CD4-positive, alpha-beta memory T cell (primary cell): ENCODE measurements around the gene OPN1LW. TPM values are rescaled to one million over a fixed set of nuclear protein-coding genes. Genes with fewer than 3 reads are reported as not detected.
"Not testable (repeated sequence)": the region's sequence is repeated elsewhere in the genome, so short reads cannot be mapped to it uniquely, and the experiment has no call there.

Experiments used
- CTCF ChIA-PET: fragments of 350-600 bp; sonication (Branson Sonifier 250); formaldehyde crosslinking; loops from one replicate; lab custom pipeline; 2021; ENCODE audit warnings: inconsistent platforms; ENCODE audit not compliant: partially characterized antibody; lab: Charles Lee
- POLR2A ChIA-PET: fragments of 350-600 bp; sonication (Branson Sonifier 250); formaldehyde crosslinking; loops from one replicate; lab custom pipeline; 2021; ENCODE audit not compliant: partially characterized antibody; lab: Charles Lee
- DNase-seq, 5 donors: peaks; one replicate each; pipeline versions ENCODE4 v3.0.0 to v3.0.0-alpha.2; 2020 to 2022; ENCODE audit warnings: mixed read lengths in 1 of 5
- H3K27ac ChIP-seq: one replicate; pipeline ENCODE4 v1.7.0; 2013; ENCODE audit warnings: low read depth, low read length
- H3K27me3 ChIP-seq: 2 replicates; pipeline ENCODE4 v1.7.0; 2013; ENCODE audit warnings: mild to moderate bottlenecking, low read length, moderate library complexity; ENCODE audit not compliant: insufficient read depth
- H3K36me3 ChIP-seq: 2 replicates; pipeline ENCODE4 v1.7.0; 2013; ENCODE audit warnings: mild to moderate bottlenecking, low read length, moderate library complexity; ENCODE audit not compliant: insufficient read depth
- H3K4me1 ChIP-seq: 2 replicates; pipeline ENCODE4 v1.7.0; 2013; ENCODE audit warnings: mild to moderate bottlenecking, low read length, moderate library complexity; ENCODE audit not compliant: insufficient read depth
- H3K4me3 ChIP-seq, 2 donors: one replicate each; pipeline ENCODE4 v1.7.0; 2013; ENCODE audit warnings: low read length in 2 of 2, mild to moderate bottlenecking in 1 of 2
- H3K9me3 ChIP-seq, 2 donors: one replicate each; pipeline ENCODE4 v1.7.0; 2013; ENCODE audit warnings: low read length in 2 of 2, control low read depth in 1 of 2; ENCODE audit not compliant: control insufficient read depth in 1 of 2
- H3K27ac Mint-ChIP-seq, 7 donors: one replicate each; pipeline ENCODE4 v1.8.0; 2020 to 2021; ENCODE audit warnings: mixed read lengths in 7 of 7, mild to moderate bottlenecking in 6 of 7, inconsistent platforms in 3 of 7, moderate library complexity in 3 of 7
- H3K27me3 Mint-ChIP-seq, 2 donors: one replicate each; pipeline ENCODE4 v1.8.0; 2020 to 2021; ENCODE audit warnings: mixed read lengths in 2 of 2
- H3K36me3 Mint-ChIP-seq, 2 donors: one replicate each; pipeline ENCODE4 v1.8.0; 2020 to 2021; ENCODE audit warnings: mixed read lengths in 2 of 2, inconsistent platforms in 1 of 2, mild to moderate bottlenecking in 1 of 2
- H3K4me1 Mint-ChIP-seq, 4 donors: one replicate each; pipeline ENCODE4 v1.8.0; 2020 to 2021; ENCODE audit warnings: mixed read lengths in 4 of 4, mild to moderate bottlenecking in 1 of 4
- H3K4me3 Mint-ChIP-seq, 8 donors: one replicate each; pipeline ENCODE4 v1.8.0; 2020 to 2021; ENCODE audit warnings: mixed read lengths in 8 of 8, mild to moderate bottlenecking in 7 of 8, moderate library complexity in 6 of 8, inconsistent platforms in 3 of 8
- H3K9me3 Mint-ChIP-seq, 8 donors: one replicate each; pipeline ENCODE4 v1.8.0; 2020 to 2021; ENCODE audit warnings: mixed read lengths in 8 of 8, mild to moderate bottlenecking in 5 of 8, inconsistent platforms in 3 of 8, moderate library complexity in 1 of 8
- intact Hi-C: fragments of 100-400 bp; cut with micrococcal nuclease; formaldehyde crosslinking; loops from one replicate; pipeline ENCODE4 v1.15.1; 2023
- polyA plus RNA-seq, 2 donors: library from polyadenylated mRNA; unstranded; fragments of 300-500 nt; fragmentation: Illumina TruSeq; gene quantifications; one replicate each; pipeline ENCODE4 v1.2.3, GENCODE V29; 2021
- total RNA-seq, 2 experiments: library from RNA; stranded (reverse); gene quantifications; one replicate each; pipeline ENCODE4 v1.2.3, GENCODE V29; 2021

OPN1LW gene
- total and polyA plus RNA-seq, 4 experiments from 2014 or later: not detected

GRCh38 chrX:154164902-154165301 is 20.9 kb downstream of the OPN1LW start:
- H3K36me3 Mint-ChIP-seq, H3K27me3 ChIP-seq, H3K4me1 ChIP-seq, POLR2A ChIA-PET, H3K4me3 ChIP-seq, CTCF ChIA-PET, intact Hi-C loops, H3K4me3 Mint-ChIP-seq, H3K9me3 Mint-ChIP-seq, H3K36me3 ChIP-seq, DNase-seq, H3K27me3 Mint-ChIP-seq, H3K9me3 ChIP-seq, H3K27ac ChIP-seq, H3K27ac Mint-ChIP-seq, H3K4me1 Mint-ChIP-seq: not testable (repeated sequence)

- H3K36me3 ChIP-seq, H3K27ac Mint-ChIP-seq, H3K27me3 ChIP-seq: not testable (repeated sequence)
Observed at GRCh38 chrX:154168384-154168783, 24.3 kb downstream of the OPN1LW start.

GRCh38 chrX:154172535-154172943 is 28.5 kb downstream of the OPN1LW start:
- H3K27ac Mint-ChIP-seq, H3K4me1 ChIP-seq, POLR2A ChIA-PET, DNase-seq, H3K4me1 Mint-ChIP-seq, H3K27me3 Mint-ChIP-seq, intact Hi-C loops, H3K27ac ChIP-seq, H3K27me3 ChIP-seq, H3K36me3 Mint-ChIP-seq, H3K4me3 ChIP-seq, H3K4me3 Mint-ChIP-seq, H3K9me3 Mint-ChIP-seq, H3K9me3 ChIP-seq, H3K36me3 ChIP-seq, CTCF ChIA-PET: not testable (repeated sequence)

More at GRCh38 chrX:154168384-154168783, 24.3 kb downstream of the OPN1LW start:
- H3K27ac ChIP-seq, H3K27me3 Mint-ChIP-seq, DNase-seq, H3K36me3 Mint-ChIP-seq, H3K4me3 ChIP-seq, H3K4me1 ChIP-seq, POLR2A ChIA-PET, CTCF ChIA-PET, intact Hi-C loops, H3K4me1 Mint-ChIP-seq, H3K9me3 Mint-ChIP-seq, H3K9me3 ChIP-seq, H3K4me3 Mint-ChIP-seq: not testable (repeated sequence)

- DNase-seq, H3K36me3 Mint-ChIP-seq, H3K27me3 Mint-ChIP-seq, H3K4me3 Mint-ChIP-seq, H3K9me3 Mint-ChIP-seq, H3K4me1 ChIP-seq, POLR2A ChIA-PET, H3K27ac ChIP-seq, CTCF ChIA-PET, H3K9me3 ChIP-seq, H3K4me3 ChIP-seq, H3K27me3 ChIP-seq, H3K27ac Mint-ChIP-seq, intact Hi-C loops, H3K4me1 Mint-ChIP-seq, H3K36me3 ChIP-seq: not testable (repeated sequence)
Observed at GRCh38 chrX:154174356-154174755, 30.3 kb downstream of the OPN1LW start.

GRCh38 chrX:154182296-154182695 is 38.3 kb downstream of the OPN1LW start, which contains the start of gene OPN1MW:
Gene OPN1MW, plus strand, starts transcription at chrX:154182596. Its CDS starts 82 bp downstream, at chrX:154182678.
- H3K4me3 ChIP-seq, H3K9me3 Mint-ChIP-seq, H3K27me3 Mint-ChIP-seq, H3K9me3 ChIP-seq, H3K4me1 ChIP-seq, POLR2A ChIA-PET, H3K27ac ChIP-seq, H3K4me3 Mint-ChIP-seq, H3K27me3 ChIP-seq, DNase-seq, H3K27ac Mint-ChIP-seq, intact Hi-C loops, CTCF ChIA-PET, H3K36me3 ChIP-seq, H3K36me3 Mint-ChIP-seq, H3K4me1 Mint-ChIP-seq: not testable (repeated sequence)

GRCh38 chrX:154183794-154184193 is 39.8 kb downstream of the OPN1LW start:
- H3K27me3 ChIP-seq, H3K4me1 Mint-ChIP-seq, H3K27ac Mint-ChIP-seq, H3K9me3 ChIP-seq, CTCF ChIA-PET, H3K36me3 ChIP-seq, POLR2A ChIA-PET, H3K4me3 Mint-ChIP-seq, DNase-seq, H3K4me3 ChIP-seq, H3K27ac ChIP-seq, H3K9me3 Mint-ChIP-seq, H3K27me3 Mint-ChIP-seq, intact Hi-C loops, H3K36me3 Mint-ChIP-seq, H3K4me1 ChIP-seq: not testable (repeated sequence)

GRCh38 chrX:154192846-154193245 is 48.8 kb downstream of the OPN1LW start:
- H3K9me3 Mint-ChIP-seq, H3K4me3 Mint-ChIP-seq, DNase-seq, H3K27me3 ChIP-seq, H3K27me3 Mint-ChIP-seq, intact Hi-C loops, H3K9me3 ChIP-seq, H3K27ac ChIP-seq, H3K4me1 ChIP-seq, H3K36me3 ChIP-seq, H3K4me3 ChIP-seq, H3K36me3 Mint-ChIP-seq, H3K4me1 Mint-ChIP-seq, H3K27ac Mint-ChIP-seq, POLR2A ChIA-PET, CTCF ChIA-PET: not testable (repeated sequence)

- DNase-seq, H3K9me3 Mint-ChIP-seq, H3K27ac ChIP-seq, H3K4me1 ChIP-seq, H3K36me3 ChIP-seq, H3K9me3 ChIP-seq, H3K27me3 ChIP-seq, intact Hi-C loops, H3K4me3 ChIP-seq, H3K4me1 Mint-ChIP-seq, H3K4me3 Mint-ChIP-seq, H3K27ac Mint-ChIP-seq, H3K36me3 Mint-ChIP-seq, CTCF ChIA-PET, POLR2A ChIA-PET, H3K27me3 Mint-ChIP-seq: not testable (repeated sequence)
Observed at GRCh38 chrX:154194316-154194715, 50.3 kb downstream of the OPN1LW start.
